ENCODE data around the gene NTSR1. TPM values are rescaled to one million over a fixed set of nuclear protein-coding genes. Genes with fewer than 3 reads are reported as not detected.
A peak's percentile ranks its signal among the peaks of the same experiment; 100 is the strongest.

The NTSR1 gene
- total and polyA plus RNA-seq, 2 donors: 0.09 to 0.14 TPM

DNA sequence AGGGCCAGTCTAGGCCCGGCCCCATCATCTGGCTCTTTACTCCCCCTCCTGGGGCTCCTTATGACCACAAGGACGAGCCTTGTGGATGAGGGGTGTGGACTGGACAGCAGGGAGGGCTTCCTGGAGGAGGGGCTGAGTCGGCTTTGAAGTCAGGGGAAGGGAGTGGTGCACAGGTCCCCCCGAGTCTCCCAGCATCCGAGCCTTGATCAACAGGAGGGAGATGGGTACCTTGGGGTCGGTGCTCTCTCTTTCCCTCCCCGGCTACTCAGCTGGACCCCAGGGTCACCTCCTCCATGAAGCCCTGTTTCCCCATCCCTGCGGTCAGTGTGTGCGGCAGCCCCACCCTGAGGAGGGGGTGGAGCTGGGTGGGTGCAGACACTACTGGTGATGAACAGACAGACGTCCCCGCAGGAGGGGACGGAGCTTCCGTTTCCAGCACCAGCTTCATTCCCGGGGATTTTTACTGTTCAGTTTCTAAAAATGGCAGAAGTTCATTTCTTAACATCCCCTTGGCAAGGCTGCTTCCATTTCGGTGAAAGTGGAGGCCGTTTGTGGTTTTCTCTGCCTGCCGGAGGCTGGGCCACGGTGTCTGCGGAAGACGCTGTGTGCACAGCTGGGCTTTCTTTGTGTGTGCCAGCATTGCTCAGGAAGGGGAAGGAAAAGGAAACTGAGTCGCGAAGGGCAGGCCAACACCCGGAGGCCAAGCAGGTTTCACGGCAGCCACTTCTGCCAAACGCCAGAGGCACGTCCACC is 19.6 kb downstream of the NTSR1 start:
- DNase-seq (ENCODE audit: low read depth in 6 of 9, low spot score in 9 of 9): peak in 2 of 9 donors; percentile 50 to 64
- H3K4me1 ChIP-seq (ENCODE audit: control insufficient read depth in 2 of 2, insufficient read depth in 2 of 2, low read length in 2 of 2): peaks cover 8 to 31% of the 10 kb centered on the region in 2 donors
- peak overlapping the region in 1 of 2 donors; percentile 56 for H3K27ac ChIP-seq (ENCODE audit: low read depth in 1 of 2, low read length in 1 of 2)
- WGBS: 51% methylated on average over 26 of the region's 26 CpGs
- peaks cover 0 to 15% of the 10 kb centered on the region in 2 donors for H3K27me3 ChIP-seq (ENCODE audit: control insufficient read depth in 2 of 2, insufficient read depth in 1 of 2, low read length in 1 of 2)
- H3K4me3 ChIP-seq (ENCODE audit: low read length in 2 of 2): no peak overlapping the region
- H3K36me3 ChIP-seq (ENCODE audit: control insufficient read depth in 2 of 2, insufficient read depth in 2 of 2, low read length in 1 of 2): no peaks in the 10 kb centered on the region
- no peaks in the 10 kb centered on the region for H3K9me3 ChIP-seq (ENCODE audit: control insufficient read depth in 2 of 2, insufficient read depth in 1 of 2, low read length in 1 of 2)

DNA sequence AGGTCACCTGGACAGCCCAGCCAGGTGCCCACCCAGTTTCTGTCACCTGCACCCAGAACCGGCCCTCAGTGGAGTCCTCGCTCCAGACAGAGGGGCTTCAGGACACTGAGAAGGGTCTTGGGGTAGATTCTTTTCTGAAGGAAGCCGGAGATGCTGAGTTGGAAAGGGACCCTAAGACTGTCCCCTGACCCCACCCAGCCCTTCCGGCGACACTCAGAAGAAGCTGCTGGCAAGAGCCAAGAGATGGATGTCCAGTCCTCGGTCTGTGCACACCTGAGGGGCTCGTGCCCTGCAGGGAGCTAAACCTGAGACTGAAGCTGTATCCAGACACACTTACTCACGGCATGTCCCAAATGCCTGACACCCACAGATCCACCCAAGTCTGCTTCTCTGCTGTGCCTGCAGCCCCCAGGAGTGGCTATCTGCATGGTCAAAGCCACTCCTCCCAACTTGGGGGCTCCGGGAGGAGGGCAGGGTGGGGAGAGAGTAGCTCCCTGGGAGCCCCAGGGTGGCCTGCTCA is 20.2 kb downstream of the NTSR1 start:
- 90% methylated on average over 9 of the region's 9 CpGs for WGBS
- peaks cover 0 to 11% of the 10 kb centered on the region in 2 donors for H3K27me3 ChIP-seq (ENCODE audit: control insufficient read depth in 2 of 2, insufficient read depth in 1 of 2, low read length in 1 of 2)

DNA sequence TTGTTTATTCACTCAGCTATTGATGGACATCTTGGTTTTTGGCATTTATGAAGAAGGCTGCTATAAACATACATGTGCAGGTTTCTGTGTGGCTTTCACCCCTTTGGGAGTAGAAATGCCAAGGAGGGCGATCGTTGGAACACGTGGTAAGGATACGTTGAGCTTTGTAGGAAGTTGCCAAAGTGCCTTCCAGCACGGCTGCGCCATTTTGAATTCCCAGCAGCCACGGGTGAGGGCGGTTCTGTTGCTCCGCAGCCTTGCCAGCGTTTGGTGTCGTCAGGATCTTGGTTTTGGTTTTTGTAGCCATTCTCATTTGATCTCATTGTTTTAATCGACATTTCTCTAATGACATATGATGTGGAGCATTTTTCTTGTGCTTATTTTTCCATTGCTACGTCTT is 21.8 kb downstream of the NTSR1 start:
- Histone ChIP-seq H3K4me1 (ENCODE audit: control insufficient read depth in 2 of 2, insufficient read depth in 2 of 2, low read length in 2 of 2) (peaks cover 8 to 46% of the 10 kb centered on the region in 2 donors), H3K27me3 (ENCODE audit: control insufficient read depth in 2 of 2, insufficient read depth in 1 of 2, low read length in 1 of 2) (peaks cover 0 to 11% of the 10 kb centered on the region in 2 donors), H3K4me3 (ENCODE audit: low read length in 2 of 2) (no peak overlapping the region), H3K27ac (ENCODE audit: low read depth in 1 of 2, low read length in 1 of 2) (no peak overlapping the region), H3K9me3 (ENCODE audit: control insufficient read depth in 2 of 2, insufficient read depth in 1 of 2, low read length in 1 of 2) (no peaks in the 10 kb centered on the region), H3K36me3 (ENCODE audit: control insufficient read depth in 2 of 2, insufficient read depth in 2 of 2, low read length in 1 of 2) (no peaks in the 10 kb centered on the region)
- 97% methylated on average over 13 of the region's 13 CpGs for WGBS
- no peak for DNase-seq (ENCODE audit: low read depth in 6 of 9, low spot score in 9 of 9)

More for the DNA sequence above, 20.2 kb downstream of the NTSR1 start:
- Histone ChIP-seq H3K4me1 (ENCODE audit: control insufficient read depth in 2 of 2, insufficient read depth in 2 of 2, low read length in 2 of 2) (peaks cover 8 to 30% of the 10 kb centered on the region in 2 donors), H3K4me3 (ENCODE audit: low read length in 2 of 2) (no peak overlapping the region), H3K27ac (ENCODE audit: low read depth in 1 of 2, low read length in 1 of 2) (peak overlapping the region in 1 of 2 donors; percentile 56), H3K9me3 (ENCODE audit: control insufficient read depth in 2 of 2, insufficient read depth in 1 of 2, low read length in 1 of 2) (no peaks in the 10 kb centered on the region), H3K36me3 (ENCODE audit: control insufficient read depth in 2 of 2, insufficient read depth in 2 of 2, low read length in 1 of 2) (no peaks in the 10 kb centered on the region)
- no peak for DNase-seq (ENCODE audit: low read depth in 6 of 9, low spot score in 9 of 9)

DNA sequence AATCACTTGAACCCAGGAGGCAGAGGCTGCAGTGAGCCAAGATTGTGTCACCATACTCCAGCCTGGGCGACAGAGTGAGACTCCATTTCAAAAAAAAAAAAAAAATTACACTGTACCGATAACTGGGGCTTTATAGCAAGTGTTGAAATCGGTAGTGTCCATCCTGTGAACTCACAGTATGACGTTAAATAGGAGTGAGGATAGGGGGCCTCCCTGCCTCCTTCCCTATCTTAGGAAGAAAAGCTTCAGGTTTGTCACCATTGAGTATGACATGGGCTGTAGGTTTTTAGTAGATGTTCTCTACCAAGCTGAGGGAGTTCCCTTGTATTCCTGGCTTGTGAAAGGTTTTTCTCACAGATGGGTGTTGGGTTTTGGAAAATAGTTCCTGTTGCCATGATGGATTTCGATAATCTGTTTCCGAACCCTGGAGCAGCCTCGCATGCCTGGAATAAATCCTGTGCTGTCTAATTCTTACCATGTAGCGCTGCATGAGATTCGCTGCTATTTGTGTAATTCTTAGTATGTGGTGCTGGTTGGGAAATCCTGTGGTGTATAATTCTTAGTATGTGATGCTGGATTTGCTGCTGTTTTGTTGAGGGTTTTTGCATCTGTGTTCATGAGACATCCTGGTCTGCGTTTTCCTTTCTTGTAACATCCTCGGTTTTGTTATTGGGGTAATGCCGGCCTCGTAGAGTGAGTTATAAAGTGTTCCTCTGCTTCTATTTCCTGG is 23.6 kb downstream of the NTSR1 start:
- Histone ChIP-seq H3K9me3 (ENCODE audit: control insufficient read depth in 2 of 2, insufficient read depth in 1 of 2, low read length in 1 of 2) (no peaks in the 10 kb centered on the region), H3K27me3 (ENCODE audit: control insufficient read depth in 2 of 2, insufficient read depth in 1 of 2, low read length in 1 of 2) (peaks cover 0 to 13% of the 10 kb centered on the region in 2 donors), H3K4me1 (ENCODE audit: control insufficient read depth in 2 of 2, insufficient read depth in 2 of 2, low read length in 2 of 2) (peaks cover 8 to 53% of the 10 kb centered on the region in 2 donors), H3K27ac (ENCODE audit: low read depth in 1 of 2, low read length in 1 of 2) (no peak overlapping the region), H3K4me3 (ENCODE audit: low read length in 2 of 2) (no peak overlapping the region), H3K36me3 (ENCODE audit: control insufficient read depth in 2 of 2, insufficient read depth in 2 of 2, low read length in 1 of 2) (no peaks in the 10 kb centered on the region)
- no peak for DNase-seq (ENCODE audit: low read depth in 6 of 9, low spot score in 9 of 9)
- 93% methylated on average over 13 of the region's 13 CpGs for WGBS

DNA sequence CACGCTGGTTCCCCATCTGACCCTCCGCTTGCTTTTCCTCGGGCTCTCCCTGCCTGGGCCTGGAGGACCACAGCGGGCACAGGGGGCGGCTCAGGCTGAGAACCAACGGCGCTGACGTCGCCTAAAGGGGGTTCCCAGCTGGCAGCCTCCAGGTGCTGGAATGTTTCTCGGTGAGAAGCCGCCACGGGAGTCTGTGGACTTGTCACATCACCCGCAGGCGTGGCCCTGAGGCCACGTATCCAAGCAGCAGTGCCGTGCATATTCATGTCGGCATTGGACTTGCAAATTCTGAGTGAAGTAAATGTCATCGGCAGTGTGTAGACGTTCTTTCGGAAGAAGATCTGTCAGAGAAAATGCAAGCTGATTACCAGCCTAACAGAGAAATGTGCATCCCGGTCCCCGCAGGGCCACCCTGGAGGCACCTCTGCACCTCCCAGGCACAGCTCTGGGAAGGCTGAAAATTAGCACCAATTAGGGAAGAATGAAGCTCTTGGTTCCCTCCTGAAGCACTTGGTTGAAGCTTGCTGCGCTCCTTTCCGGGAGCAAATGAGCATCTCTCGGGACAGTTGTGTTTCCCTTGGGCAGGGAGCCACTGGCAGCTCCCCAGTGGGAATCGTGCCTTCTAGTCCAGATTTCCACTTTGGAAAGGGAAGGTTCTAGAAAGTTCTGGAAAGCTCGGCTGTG is 24.3 kb downstream of the NTSR1 start:
- Histone ChIP-seq H3K9me3 (ENCODE audit: control insufficient read depth in 2 of 2, insufficient read depth in 1 of 2, low read length in 1 of 2) (no peaks in the 10 kb centered on the region), H3K27me3 (ENCODE audit: control insufficient read depth in 2 of 2, insufficient read depth in 1 of 2, low read length in 1 of 2) (peaks cover 0 to 13% of the 10 kb centered on the region in 2 donors), H3K27ac (ENCODE audit: low read depth in 1 of 2, low read length in 1 of 2) (no peak overlapping the region), H3K4me3 (ENCODE audit: low read length in 2 of 2) (no peak overlapping the region), H3K36me3 (ENCODE audit: control insufficient read depth in 2 of 2, insufficient read depth in 2 of 2, low read length in 1 of 2) (no peaks in the 10 kb centered on the region), H3K4me1 (ENCODE audit: control insufficient read depth in 2 of 2, insufficient read depth in 2 of 2, low read length in 2 of 2) (peaks cover 5 to 47% of the 10 kb centered on the region in 2 donors)
- 93% methylated on average over 27 of the region's 27 CpGs for WGBS
- DNase-seq (ENCODE audit: low read depth in 6 of 9, low spot score in 9 of 9): no peak

DNA sequence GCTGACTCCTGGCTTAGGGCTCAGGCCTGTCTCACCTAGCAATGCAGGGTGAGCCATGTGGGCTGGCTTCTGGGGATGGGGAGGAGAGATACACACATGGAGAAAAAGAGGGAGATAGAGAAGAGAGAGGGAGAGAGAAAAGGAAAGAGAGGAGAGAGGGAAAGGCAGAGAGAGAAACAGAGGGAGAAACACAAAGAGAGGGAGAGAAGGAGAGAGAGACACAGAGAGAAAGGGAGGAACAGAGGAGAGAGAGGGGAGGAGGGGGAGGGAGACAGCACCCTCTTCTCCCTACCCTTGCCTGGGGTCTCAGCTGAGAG is 24.8 kb downstream of the NTSR1 start:
- H3K9me3 ChIP-seq (ENCODE audit: control insufficient read depth in 2 of 2, insufficient read depth in 1 of 2, low read length in 1 of 2): no peaks in the 10 kb centered on the region
- no peaks in the 10 kb centered on the region for H3K36me3 ChIP-seq (ENCODE audit: control insufficient read depth in 2 of 2, insufficient read depth in 2 of 2, low read length in 1 of 2)
- peaks cover 0 to 13% of the 10 kb centered on the region in 2 donors for H3K27me3 ChIP-seq (ENCODE audit: control insufficient read depth in 2 of 2, insufficient read depth in 1 of 2, low read length in 1 of 2)

DNA sequence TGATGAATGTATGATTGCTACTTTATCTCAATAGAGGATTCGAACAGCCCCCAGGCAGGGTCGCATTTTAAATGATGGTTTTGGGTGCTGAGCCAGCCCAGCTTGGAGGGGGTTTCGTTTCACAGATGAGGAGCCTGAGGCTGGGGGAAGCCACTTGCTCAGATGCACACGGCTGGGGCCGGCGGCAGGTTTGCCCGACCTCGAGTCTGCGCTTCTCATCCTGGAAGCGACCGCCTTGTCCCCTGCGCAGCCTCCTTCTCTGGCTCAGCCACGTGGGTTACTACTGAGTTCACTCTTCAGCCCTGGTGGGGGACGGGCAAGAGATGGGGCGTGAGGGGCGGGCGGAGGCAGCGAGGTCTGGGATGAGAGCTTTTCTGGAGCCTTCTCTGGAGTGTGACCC is 25.3 kb downstream of the NTSR1 start:
- H3K4me3 ChIP-seq (ENCODE audit: low read length in 2 of 2): no peak overlapping the region
- peaks cover under 1 to 39% of the 10 kb centered on the region in 2 donors for H3K4me1 ChIP-seq (ENCODE audit: control insufficient read depth in 2 of 2, insufficient read depth in 2 of 2, low read length in 2 of 2)
- WGBS: 93% methylated on average over 18 of the region's 18 CpGs
- peaks cover 0 to 13% of the 10 kb centered on the region in 2 donors for H3K27me3 ChIP-seq (ENCODE audit: control insufficient read depth in 2 of 2, insufficient read depth in 1 of 2, low read length in 1 of 2)
- H3K9me3 ChIP-seq (ENCODE audit: control insufficient read depth in 2 of 2, insufficient read depth in 1 of 2, low read length in 1 of 2): no peaks in the 10 kb centered on the region
- H3K36me3 ChIP-seq (ENCODE audit: control insufficient read depth in 2 of 2, insufficient read depth in 2 of 2, low read length in 1 of 2): no peaks in the 10 kb centered on the region
- DNase-seq (ENCODE audit: low read depth in 6 of 9, low spot score in 9 of 9): no peak
- H3K27ac ChIP-seq (ENCODE audit: low read depth in 1 of 2, low read length in 1 of 2): no peak overlapping the region

More for the DNA sequence above, 24.8 kb downstream of the NTSR1 start:
- Histone ChIP-seq H3K4me3 (ENCODE audit: low read length in 2 of 2) (no peak overlapping the region), H3K27ac (ENCODE audit: low read depth in 1 of 2, low read length in 1 of 2) (no peak overlapping the region), H3K4me1 (ENCODE audit: control insufficient read depth in 2 of 2, insufficient read depth in 2 of 2, low read length in 2 of 2) (peaks cover 5 to 43% of the 10 kb centered on the region in 2 donors)
- DNase-seq (ENCODE audit: low read depth in 6 of 9, low spot score in 9 of 9): no peak

DNA sequence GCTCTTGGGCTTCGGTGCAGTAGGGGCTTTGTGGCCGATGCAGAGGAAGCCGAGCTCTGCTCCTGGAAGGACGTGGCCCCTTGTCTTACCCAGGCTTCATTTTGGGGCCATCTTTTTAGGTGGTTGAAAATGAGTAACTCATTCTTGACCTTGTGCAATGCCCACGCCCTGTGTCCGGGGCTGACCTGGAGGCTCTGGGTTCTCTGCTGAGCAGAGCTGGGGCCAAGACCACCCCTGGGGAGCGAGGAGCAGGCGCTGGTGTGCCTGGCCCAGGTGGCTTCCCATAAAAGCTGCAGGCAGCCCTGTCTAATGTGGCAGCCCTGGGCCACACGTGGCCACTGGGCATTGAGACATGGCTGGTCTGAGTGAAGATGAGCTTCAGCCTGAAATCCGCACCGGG is 25.7 kb downstream of the NTSR1 start:
- 95% methylated on average over 11 of the region's 11 CpGs for WGBS

More for the DNA sequence above, 25.7 kb downstream of the NTSR1 start:
- Histone ChIP-seq H3K4me3 (ENCODE audit: low read length in 2 of 2) (no peak overlapping the region), H3K4me1 (ENCODE audit: control insufficient read depth in 2 of 2, insufficient read depth in 2 of 2, low read length in 2 of 2) (peaks cover 0 to 39% of the 10 kb centered on the region in 2 donors), H3K36me3 (ENCODE audit: control insufficient read depth in 2 of 2, insufficient read depth in 2 of 2, low read length in 1 of 2) (no peaks in the 10 kb centered on the region), H3K27me3 (ENCODE audit: control insufficient read depth in 2 of 2, insufficient read depth in 1 of 2, low read length in 1 of 2) (peaks cover 0 to 13% of the 10 kb centered on the region in 2 donors), H3K27ac (ENCODE audit: low read depth in 1 of 2, low read length in 1 of 2) (no peak overlapping the region), H3K9me3 (ENCODE audit: control insufficient read depth in 2 of 2, insufficient read depth in 1 of 2, low read length in 1 of 2) (no peaks in the 10 kb centered on the region)
- DNase-seq (ENCODE audit: low read depth in 6 of 9, low spot score in 9 of 9): no peak
